ENCODE data around the gene HOOK1. TPM values are rescaled to one million over a fixed set of nuclear protein-coding genes. Genes with fewer than 3 reads are reported as not detected.
A peak's percentile ranks its signal among the peaks of the same experiment; 100 is the strongest.

Gene HOOK1
- total RNA-seq, 1 experiment from 2014 or later: 42.0 TPM

DNA sequence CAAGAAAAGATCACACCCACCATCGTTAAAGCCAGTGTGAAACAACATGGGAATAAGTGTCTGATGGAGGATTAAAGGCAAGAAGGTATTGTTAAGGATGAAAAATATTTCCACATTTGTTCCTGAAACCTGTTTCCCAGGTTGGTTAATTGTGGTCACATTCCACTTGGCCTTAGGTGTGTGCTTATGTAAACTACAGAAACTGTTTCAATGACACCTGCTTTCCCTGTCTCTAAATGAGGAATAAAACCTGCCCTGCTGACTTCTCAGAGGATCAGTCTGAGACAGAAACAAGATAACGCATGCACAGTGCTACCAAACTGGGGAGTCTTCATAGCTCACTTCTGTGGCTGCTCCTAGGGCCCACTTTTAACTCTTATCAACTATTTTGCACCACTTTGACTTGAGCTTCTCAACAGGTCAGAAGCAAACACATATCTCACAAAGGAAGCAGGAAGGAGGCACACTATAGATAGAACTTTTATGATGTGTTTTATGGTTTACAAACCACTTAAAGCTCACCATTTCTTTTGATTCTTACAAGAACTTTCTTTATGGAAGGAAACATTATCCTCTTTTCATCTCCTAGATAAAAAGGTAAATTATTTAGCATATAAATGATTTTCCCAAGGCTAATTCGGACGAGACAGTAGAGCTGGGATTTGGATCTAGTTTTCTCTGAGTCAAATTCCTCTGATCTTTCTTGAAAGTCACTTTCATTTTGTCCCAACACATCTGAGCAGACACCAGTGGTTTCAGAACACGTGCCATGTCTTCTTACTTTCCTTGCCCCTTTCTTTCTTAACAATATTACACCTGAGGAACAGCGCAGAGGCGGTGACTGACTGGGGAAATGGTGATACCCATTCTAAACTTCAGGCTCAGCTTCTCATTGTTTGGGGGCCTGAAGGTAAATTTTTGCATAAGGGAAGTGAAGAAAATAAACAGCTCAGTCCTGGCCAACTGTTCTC is 78.4 kb downstream of the HOOK1 start:
- TF ChIP-seq, protein P1, sequence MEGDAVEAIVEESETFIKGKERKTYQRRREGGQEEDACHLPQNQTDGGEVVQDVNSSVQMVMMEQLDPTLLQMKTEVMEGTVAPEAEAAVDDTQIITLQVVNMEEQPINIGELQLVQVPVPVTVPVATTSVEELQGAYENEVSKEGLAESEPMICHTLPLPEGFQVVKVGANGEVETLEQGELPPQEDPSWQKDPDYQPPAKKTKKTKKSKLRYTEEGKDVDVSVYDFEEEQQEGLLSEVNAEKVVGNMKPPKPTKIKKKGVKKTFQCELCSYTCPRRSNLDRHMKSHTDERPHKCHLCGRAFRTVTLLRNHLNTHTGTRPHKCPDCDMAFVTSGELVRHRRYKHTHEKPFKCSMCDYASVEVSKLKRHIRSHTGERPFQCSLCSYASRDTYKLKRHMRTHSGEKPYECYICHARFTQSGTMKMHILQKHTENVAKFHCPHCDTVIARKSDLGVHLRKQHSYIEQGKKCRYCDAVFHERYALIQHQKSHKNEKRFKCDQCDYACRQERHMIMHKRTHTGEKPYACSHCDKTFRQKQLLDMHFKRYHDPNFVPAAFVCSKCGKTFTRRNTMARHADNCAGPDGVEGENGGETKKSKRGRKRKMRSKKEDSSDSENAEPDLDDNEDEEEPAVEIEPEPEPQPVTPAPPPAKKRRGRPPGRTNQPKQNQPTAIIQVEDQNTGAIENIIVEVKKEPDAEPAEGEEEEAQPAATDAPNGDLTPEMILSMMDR (conservative IDR thresholded peaks at IDR 0.05): no peak
- Histone ChIP-seq H3K4me2 (ENCODE audit: insufficient read depth, insufficient read length, low read length) (no peak overlapping the region), H2AFZ (ENCODE audit: low read length) (no peak overlapping the region), H3K9ac (ENCODE audit: extremely low read depth, insufficient read length, low read length) (no peak overlapping the region), H2BK5ac (ENCODE audit: insufficient read length, low read length) (no peak overlapping the region), H3K9me3 (ENCODE audit: control insufficient read depth, low read depth, low read length) (no peaks in the 10 kb centered on the region), H2BK12ac (ENCODE audit: insufficient read length, low read depth, low read length) (no peak overlapping the region), H2BK20ac (ENCODE audit: low read depth, low read length, poor library complexity, severe bottlenecking) (no peak overlapping the region), H3K27ac (ENCODE audit: insufficient read length, low read depth, low read length) (no peak overlapping the region), H3K79me2 (ENCODE audit: insufficient read depth, low read length) (no peaks in the 10 kb centered on the region), H2AK5ac (ENCODE audit: insufficient read length, low read length) (no peak overlapping the region), H2BK15ac (ENCODE audit: low read depth, low read length) (no peak overlapping the region), H3K79me1 (ENCODE audit: insufficient read depth, low read depth, low read length, poor library complexity, severe bottlenecking) (no peaks in the 10 kb centered on the region), H4K20me1 (ENCODE audit: control insufficient read depth, insufficient read depth, insufficient read length) (no peaks in the 10 kb centered on the region), H3K18ac (ENCODE audit: insufficient read length, low read depth, low read length) (no peak overlapping the region), H2BK120ac (ENCODE audit: low read depth, low read length, poor library complexity, severe bottlenecking) (no peak overlapping the region), H3K56ac (ENCODE audit: insufficient read length, low read depth, low read length) (no peak overlapping the region), H4K5ac (ENCODE audit: insufficient read length, low read depth, low read length) (no peak overlapping the region), H4K91ac (ENCODE audit: insufficient read length, low read depth, low read length) (no peak overlapping the region), H3T11ph (ENCODE audit: low read length) (no peak overlapping the region), H3K27me3 (ENCODE audit: insufficient read depth, low read length) (no peaks in the 10 kb centered on the region), H4K8ac (replicated peaks; ENCODE audit: insufficient read length, low read depth, low read length) (no peak overlapping the region), H3K4ac (ENCODE audit: low read depth, low read length) (no peak overlapping the region), H3K14ac (ENCODE audit: insufficient read depth, low read length) (no peak overlapping the region), H3K23me2 (ENCODE audit: insufficient read length, low read depth, low read length, poor library complexity, severe bottlenecking) (no peaks in the 10 kb centered on the region), H3K23ac (ENCODE audit: insufficient read length, low read depth, low read length) (no peak overlapping the region), H3K4me1 (ENCODE audit: insufficient read depth, low read length) (no peaks in the 10 kb centered on the region)
- DNase-seq: no peak
- Mint-ChIP-seq H3K9me3 (peaks cover 16 to 24% of the 10 kb centered on the region in 2 experiments), H3K4me1 (peaks cover 9 to 14% of the 10 kb centered on the region in 2 experiments), H3K4me3 (no peak overlapping the region), H3K27me3 (ENCODE audit: low read depth) (no peaks in the 10 kb centered on the region), H3K27ac (peak overlapping the region in 2 of 3 experiments; percentile 10 to 29; a peak in 2 of 7 replicates), H3K36me3 (ENCODE audit: insufficient read depth in 1 of 3, low read depth in 3 of 3) (peaks cover 3 to 26% (median 21%) of the 10 kb centered on the region in 3 experiments; a peak in 6 of 7 replicates)
- no CpG with 5 or more reads among the region's 7 CpGs for WGBS (ENCODE audit: extremely low coverage, insufficient read length, low lambda C conversion rate)

Data from H9 (cell line).